HepG2 (cell line): ENCODE data around the gene STARD10. TPM values are rescaled to one million over a fixed set of nuclear protein-coding genes. Genes with fewer than 3 reads are reported as not detected.
A peak's percentile ranks its signal among the peaks of the same experiment; 100 is the strongest.

ENCODE experiments used
- AHR ChIP-seq: IDR thresholded peaks from 2 replicates; pipeline ENCODE4 v1.6.1; 2018; ENCODE audit warnings: missing genetic modification reagents, missing compliant biosample characterization
- BORCS8-MEF2B ChIP-seq: sonication (generic); formaldehyde crosslinking; IDR thresholded peaks from 2 replicates; pipeline ENCODE4 v1.8.0; 2022; ENCODE audit warnings: mild to moderate bottlenecking, missing genetic modification reagents
- CHD4 ChIP-seq: fragments of 200-600 bp; sonication (generic); IDR thresholded peaks from 2 replicates; pipeline ENCODE4 v1.7.0; 2017; ENCODE audit warnings: mild to moderate bottlenecking, low read length, borderline replicate concordance
- FLYWCH1 ChIP-seq: sonication (generic); formaldehyde crosslinking; IDR thresholded peaks from 2 replicates; pipeline ENCODE4 v1.8.1; 2023; ENCODE audit warnings: mild to moderate bottlenecking, missing genetic modification reagents
- FOXA1 ChIP-seq, 2 experiments: fragments of 450-650 bp in 1 of 2; sonication (generic) in 1 of 2; formaldehyde crosslinking in 1 of 2; IDR thresholded peaks; 2 replicates each; pipeline versions ENCODE4 v1.4.0 to v1.6.1; 2016 to 2020; ENCODE audit warnings: missing genetic modification reagents in 1 of 2
- GATAD1 ChIP-seq: IDR thresholded peaks from 2 replicates; pipeline ENCODE4 v1.6.1; 2016; ENCODE audit warnings: missing genetic modification reagents, missing compliant biosample characterization
- KDM1A ChIP-seq: IDR thresholded peaks from 2 replicates; pipeline ENCODE4 v1.6.1; 2016; ENCODE audit warnings: missing compliant biosample characterization
- MAF1 ChIP-seq: sonication (generic); formaldehyde crosslinking; IDR thresholded peaks from 2 replicates; pipeline ENCODE4 v1.5.0; 2020; ENCODE audit warnings: missing genetic modification reagents, borderline replicate concordance
- MED1 ChIP-seq: sonication (generic); formaldehyde crosslinking; IDR thresholded peaks from 2 replicates; pipeline ENCODE4 v1.4.0; 2020; ENCODE audit warnings: missing genetic modification reagents
- MTA1 ChIP-seq: sonication (generic); formaldehyde crosslinking; IDR thresholded peaks from 2 replicates; pipeline ENCODE4 v1.4.0; 2020; ENCODE audit warnings: missing genetic modification reagents, mild to moderate bottlenecking, borderline replicate concordance
- NCOA2 ChIP-seq: sonication (generic); formaldehyde crosslinking; IDR thresholded peaks from 2 replicates; pipeline ENCODE4 v1.8.0; 2022; ENCODE audit warnings: inconsistent platforms
- NRL ChIP-seq: sonication (generic); formaldehyde crosslinking; IDR thresholded peaks from 2 replicates; pipeline ENCODE4 v1.5.0; 2020; ENCODE audit warnings: missing genetic modification reagents, mild to moderate bottlenecking, moderate library complexity, borderline replicate concordance
- RBM22 ChIP-seq: fragments of 200-400 bp; formaldehyde crosslinking; optimal IDR thresholded peaks from 2 replicates; pipeline ENCODE3; 2017; ENCODE audit warnings: mild to moderate bottlenecking, low read length, moderate library complexity
- TARDBP ChIP-seq: sonication (generic); formaldehyde crosslinking; IDR thresholded peaks from 2 replicates; pipeline ENCODE4 v1.8.0; 2022; ENCODE audit warnings: mild to moderate bottlenecking, missing genetic modification reagents
- TEAD3 ChIP-seq: optimal IDR thresholded peaks from 2 replicates; pipeline ENCODE3; 2016; ENCODE audit warnings: borderline replicate concordance
- ZBTB3 ChIP-seq: sonication (generic); formaldehyde crosslinking; IDR thresholded peaks from 2 replicates; pipeline ENCODE4 v1.4.0; 2020; ENCODE audit warnings: low read depth, mild to moderate bottlenecking, moderate library complexity, missing genetic modification reagents, borderline replicate concordance
- ZNF230 ChIP-seq: sonication (generic); formaldehyde crosslinking; IDR thresholded peaks from 2 replicates; pipeline ENCODE4 v1.4.0; 2020; ENCODE audit warnings: mild to moderate bottlenecking, missing genetic modification reagents
- ZNF30 ChIP-seq: sonication (generic); formaldehyde crosslinking; IDR thresholded peaks from 2 replicates; pipeline ENCODE4 v1.5.0; 2020; ENCODE audit warnings: mild to moderate bottlenecking, missing genetic modification reagents
- ZNF792 ChIP-seq: IDR thresholded peaks from 2 replicates; pipeline ENCODE4 v1.6.1; 2016
- polyA plus RNA-seq, 8 experiments: library from polyadenylated mRNA; depleted of rRNA in 3 of 8; stranded (reverse) in 7 of 8; unstranded in 1 of 8; fragments of >200 nt; fragmentation: Illumina TruSeq in 4 of 8; extraction: Trizol in 4 of 8; gene quantifications; 2 replicates each; pipeline versions ENCODE4 v1.2.1 to v1.2.3, GENCODE V29; 2011 to 2016; ENCODE audit warnings: low read depth in 4 of 8, missing spikeins in 1 of 8, mixed read lengths in 1 of 8; ENCODE audit not compliant: insufficient read depth in 1 of 8
- total RNA-seq, 5 experiments: library from RNA; depleted of rRNA; stranded (reverse); fragments of >200 nt; fragmentation: Illumina TruSeq; extraction: Trizol; gene quantifications; 2 replicates each; pipeline ENCODE4 v1.2.3, GENCODE V29; 2016; ENCODE audit warnings: low read depth in 1 of 5
- TF ChIP-seq, protein P1 (sequence below): IDR thresholded peaks from 2 replicates; pipeline ENCODE4 v1.6.1; 2016; ENCODE audit warnings: low read depth, missing genetic modification reagents, missing compliant biosample characterization
- TF ChIP-seq, protein P2 (sequence below): sonication (generic); formaldehyde crosslinking; IDR thresholded peaks from 2 replicates; pipeline ENCODE4 v1.4.0; 2020; ENCODE audit warnings: missing genetic modification reagents, mild to moderate bottlenecking, borderline replicate concordance
- TF ChIP-seq, protein P3 (sequence below): sonication (generic); formaldehyde crosslinking; IDR thresholded peaks from 2 replicates; pipeline ENCODE4 v1.4.0; 2020; ENCODE audit warnings: missing genetic modification reagents

Gene STARD10
- total and polyA plus RNA-seq, 2 of the 13 experiments (the other 11 are each of a cell fraction or from before 2014, with no cell fraction given) = 260 to 341 TPM

DNA sequence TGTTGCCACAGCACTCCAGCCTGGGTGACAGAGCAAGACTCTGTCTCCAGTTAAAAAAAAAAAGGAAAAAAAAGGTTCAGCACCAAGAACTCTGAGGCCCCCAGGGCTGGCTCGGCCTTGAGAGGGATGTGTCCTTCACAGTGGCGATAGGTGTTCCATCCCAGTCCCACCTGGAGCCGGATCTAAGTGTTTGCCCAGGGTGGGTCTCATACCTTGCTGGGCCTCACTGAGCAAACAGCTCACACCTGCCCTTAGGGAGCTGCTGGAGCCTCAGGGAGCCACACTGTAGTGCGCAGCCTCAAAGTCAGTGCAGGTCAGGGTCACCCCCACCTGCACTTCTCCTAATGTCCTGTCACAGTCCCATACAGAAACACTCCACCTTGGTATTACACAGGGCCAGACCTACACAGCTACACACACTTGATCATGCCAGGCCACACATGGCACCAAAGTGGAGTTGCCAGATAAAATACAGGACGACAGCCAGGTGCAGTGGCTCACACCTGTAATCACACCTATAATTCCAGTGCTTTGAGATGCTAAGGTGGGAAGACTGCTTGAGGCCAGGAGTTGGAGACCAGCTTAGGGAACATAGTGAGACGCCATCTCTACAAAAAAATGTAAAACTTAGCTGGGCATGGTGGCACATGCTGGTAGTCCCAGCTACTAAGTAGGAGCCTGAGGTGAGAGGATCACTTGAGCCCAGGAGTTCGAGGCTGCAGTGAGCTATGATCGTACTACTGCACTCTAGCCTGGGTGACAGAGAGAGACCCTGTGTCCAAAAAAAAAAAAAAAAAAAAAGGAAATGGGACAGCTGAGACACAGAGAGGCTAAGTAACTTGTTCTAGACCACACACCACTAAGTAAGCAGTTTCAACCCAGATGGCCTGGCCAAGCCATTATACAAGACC is 7.3 kb downstream of the STARD10 start (continued):
- TF ChIP-seq, protein P1, sequence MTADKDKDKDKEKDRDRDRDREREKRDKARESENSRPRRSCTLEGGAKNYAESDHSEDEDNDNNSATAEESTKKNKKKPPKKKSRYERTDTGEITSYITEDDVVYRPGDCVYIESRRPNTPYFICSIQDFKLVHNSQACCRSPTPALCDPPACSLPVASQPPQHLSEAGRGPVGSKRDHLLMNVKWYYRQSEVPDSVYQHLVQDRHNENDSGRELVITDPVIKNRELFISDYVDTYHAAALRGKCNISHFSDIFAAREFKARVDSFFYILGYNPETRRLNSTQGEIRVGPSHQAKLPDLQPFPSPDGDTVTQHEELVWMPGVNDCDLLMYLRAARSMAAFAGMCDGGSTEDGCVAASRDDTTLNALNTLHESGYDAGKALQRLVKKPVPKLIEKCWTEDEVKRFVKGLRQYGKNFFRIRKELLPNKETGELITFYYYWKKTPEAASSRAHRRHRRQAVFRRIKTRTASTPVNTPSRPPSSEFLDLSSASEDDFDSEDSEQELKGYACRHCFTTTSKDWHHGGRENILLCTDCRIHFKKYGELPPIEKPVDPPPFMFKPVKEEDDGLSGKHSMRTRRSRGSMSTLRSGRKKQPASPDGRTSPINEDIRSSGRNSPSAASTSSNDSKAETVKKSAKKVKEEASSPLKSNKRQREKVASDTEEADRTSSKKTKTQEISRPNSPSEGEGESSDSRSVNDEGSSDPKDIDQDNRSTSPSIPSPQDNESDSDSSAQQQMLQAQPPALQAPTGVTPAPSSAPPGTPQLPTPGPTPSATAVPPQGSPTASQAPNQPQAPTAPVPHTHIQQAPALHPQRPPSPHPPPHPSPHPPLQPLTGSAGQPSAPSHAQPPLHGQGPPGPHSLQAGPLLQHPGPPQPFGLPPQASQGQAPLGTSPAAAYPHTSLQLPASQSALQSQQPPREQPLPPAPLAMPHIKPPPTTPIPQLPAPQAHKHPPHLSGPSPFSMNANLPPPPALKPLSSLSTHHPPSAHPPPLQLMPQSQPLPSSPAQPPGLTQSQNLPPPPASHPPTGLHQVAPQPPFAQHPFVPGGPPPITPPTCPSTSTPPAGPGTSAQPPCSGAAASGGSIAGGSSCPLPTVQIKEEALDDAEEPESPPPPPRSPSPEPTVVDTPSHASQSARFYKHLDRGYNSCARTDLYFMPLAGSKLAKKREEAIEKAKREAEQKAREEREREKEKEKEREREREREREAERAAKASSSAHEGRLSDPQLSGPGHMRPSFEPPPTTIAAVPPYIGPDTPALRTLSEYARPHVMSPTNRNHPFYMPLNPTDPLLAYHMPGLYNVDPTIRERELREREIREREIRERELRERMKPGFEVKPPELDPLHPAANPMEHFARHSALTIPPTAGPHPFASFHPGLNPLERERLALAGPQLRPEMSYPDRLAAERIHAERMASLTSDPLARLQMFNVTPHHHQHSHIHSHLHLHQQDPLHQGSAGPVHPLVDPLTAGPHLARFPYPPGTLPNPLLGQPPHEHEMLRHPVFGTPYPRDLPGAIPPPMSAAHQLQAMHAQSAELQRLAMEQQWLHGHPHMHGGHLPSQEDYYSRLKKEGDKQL (CRISPR knock-in tag) = peak; percentile 51; the same call in 1 of the 2 replicates
- no peak for TF ChIP-seq ZNF30
- TF ChIP-seq, protein P2, sequence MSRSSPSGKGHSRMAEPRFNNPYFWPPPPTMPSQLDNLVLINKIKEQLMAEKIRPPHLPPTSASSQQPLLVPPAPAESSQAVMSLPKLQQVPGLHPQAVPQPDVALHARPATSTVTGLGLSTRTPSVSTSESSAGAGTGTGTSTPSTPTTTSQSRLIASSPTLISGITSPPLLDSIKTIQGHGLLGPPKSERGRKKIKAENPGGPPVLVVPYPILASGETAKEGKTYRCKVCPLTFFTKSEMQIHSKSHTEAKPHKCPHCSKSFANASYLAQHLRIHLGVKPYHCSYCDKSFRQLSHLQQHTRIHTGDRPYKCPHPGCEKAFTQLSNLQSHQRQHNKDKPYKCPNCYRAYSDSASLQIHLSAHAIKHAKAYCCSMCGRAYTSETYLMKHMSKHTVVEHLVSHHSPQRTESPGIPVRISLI (CRISPR knock-in tag) = peak; percentile 91
- TF ChIP-seq ZBTB3 = no peak
- no peak for TF ChIP-seq CHD4
- no peak for TF ChIP-seq AHR (CRISPR knock-in tag)
- TF ChIP-seq BORCS8-MEF2B = peak; percentile 44
- TF ChIP-seq GATAD1 (CRISPR knock-in tag) = no peak
- no peak for TF ChIP-seq FLYWCH1 (CRISPR knock-in tag)
- 0 out of 2 replicates have a peak, but pooled peaks have one; percentile 27 for TF ChIP-seq ZNF792 (CRISPR knock-in tag)
- no peak for TF ChIP-seq RBM22
- TF ChIP-seq NRL (CRISPR knock-in tag) = peak; percentile 65; the same call in 1 of the 2 replicates
- TF ChIP-seq MED1 (CRISPR knock-in tag) = peak; percentile 59
- 0 out of 2 replicates have a peak, but pooled peaks have one; percentile 44 for TF ChIP-seq TARDBP (CRISPR knock-in tag)
- TF ChIP-seq MAF1 (CRISPR knock-in tag) = no peak
- 0 out of 2 replicates have a peak, but pooled peaks have one; percentile 31 for TF ChIP-seq KDM1A (CRISPR knock-in tag)
- TF ChIP-seq, protein P3, sequence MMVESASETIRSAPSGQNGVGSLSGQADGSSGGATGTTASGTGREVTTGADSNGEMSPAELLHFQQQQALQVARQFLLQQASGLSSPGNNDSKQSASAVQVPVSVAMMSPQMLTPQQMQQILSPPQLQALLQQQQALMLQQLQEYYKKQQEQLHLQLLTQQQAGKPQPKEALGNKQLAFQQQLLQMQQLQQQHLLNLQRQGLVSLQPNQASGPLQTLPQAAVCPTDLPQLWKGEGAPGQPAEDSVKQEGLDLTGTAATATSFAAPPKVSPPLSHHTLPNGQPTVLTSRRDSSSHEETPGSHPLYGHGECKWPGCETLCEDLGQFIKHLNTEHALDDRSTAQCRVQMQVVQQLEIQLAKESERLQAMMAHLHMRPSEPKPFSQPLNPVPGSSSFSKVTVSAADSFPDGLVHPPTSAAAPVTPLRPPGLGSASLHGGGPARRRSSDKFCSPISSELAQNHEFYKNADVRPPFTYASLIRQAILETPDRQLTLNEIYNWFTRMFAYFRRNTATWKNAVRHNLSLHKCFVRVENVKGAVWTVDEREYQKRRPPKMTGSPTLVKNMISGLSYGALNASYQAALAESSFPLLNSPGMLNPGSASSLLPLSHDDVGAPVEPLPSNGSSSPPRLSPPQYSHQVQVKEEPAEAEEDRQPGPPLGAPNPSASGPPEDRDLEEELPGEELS (CRISPR knock-in tag) = peak; percentile 75
- no peak for TF ChIP-seq FOXA1 (IDR thresholded peaks at IDR 0.05)
- TF ChIP-seq FOXA1 (CRISPR knock-in tag; IDR thresholded peaks at IDR 0.05) = peak; percentile 89
- TF ChIP-seq ZNF230 (CRISPR knock-in tag) = no peak
- peak; percentile 44 for TF ChIP-seq TEAD3 (CRISPR knock-in tag)
- TF ChIP-seq MTA1 (CRISPR knock-in tag) = peak; percentile 85; the same call in 1 of the 2 replicates
- peak; percentile 86 for TF ChIP-seq NCOA2
